HepG2 (cell line): ENCODE measurements around the gene PARD3. TPM values are rescaled to one million over a fixed set of nuclear protein-coding genes. Genes with fewer than 3 reads are reported as not detected.

Experiments
- ATAC-seq: fragments of 200-7000 bp; cut with Tn5 transposase; 3 replicates; pipeline ENCODE4 v1.9.1; 2020; ENCODE audit warnings: mild to moderate bottlenecking, moderate library complexity
- BruUV-seq: library from RNA; stranded (reverse); fragments of 400-500 nt; replicated peaks from 2 replicates; lab custom pipeline; 2021; lab: Mats Ljungman, UMichigan
- CTCF ChIA-PET: fragments of 300-600 bp; formaldehyde crosslinking; extraction: SDS; loops from one replicate; lab custom pipeline; 2021; ENCODE audit warnings: low total read pairs, inconsistent platforms, low intra/inter-chr PET ratio; lab: Yijun Ruan, JAX
- POLR2A ChIA-PET: fragments of 350-600 bp; sonication (Branson Sonifier 250); formaldehyde crosslinking; loops from one replicate; lab custom pipeline; 2020; ENCODE audit warnings: antibody characterized with exemption, inconsistent platforms; lab: Yijun Ruan, JAX
- DNase-seq: peaks from one replicate; pipeline ENCODE4 v3.0.0-alpha.2; 2015; ENCODE audit warnings: low spot score
- FAIRE-seq: peaks from 3 replicates; lab custom pipeline; 2011; peaks lifted over from hg19 to GRCh38; lab: Jason Lieb, UNC
- H2AFZ ChIP-seq: one replicate; pipeline ENCODE4 v1.6.1; 2011; ENCODE audit warnings: low read length, inconsistent platforms
- H3K27ac ChIP-seq: fragments of 300-600 bp; 3 replicates; pipeline ENCODE4 v1.8.0; 2011; ENCODE audit warnings: mixed run types, mild to moderate bottlenecking, mixed read lengths, low read length, inconsistent platforms; ENCODE audit not compliant: insufficient read depth; ENCODE audit errors: extremely low read length
- H3K27me3 ChIP-seq, 2 experiments: fragments of 200-600 bp in 1 of 2; 2 replicates in 1 of 2; 3 replicates in 1 of 2; pipeline versions ENCODE4 v1.6.0 to v1.8.0; 2011; ENCODE audit warnings: low read length in 2 of 2, mild to moderate bottlenecking in 2 of 2, moderate library complexity in 2 of 2, inconsistent platforms in 1 of 2; ENCODE audit not compliant: insufficient read depth in 2 of 2, control insufficient read depth in 1 of 2
- H3K36me3 ChIP-seq, 2 experiments: fragments of 200-600 bp in 1 of 2; replicated peaks in 1 of 2; 2 replicates in 1 of 2; 3 replicates in 1 of 2; pipeline versions ENCODE4 v1.5.1 to v1.8.0; 2011; ENCODE audit warnings: low read length in 2 of 2, inconsistent platforms in 1 of 2; ENCODE audit not compliant: insufficient read depth in 2 of 2, control insufficient read depth in 1 of 2
- H3K4me1 ChIP-seq: 2 replicates; pipeline ENCODE4 v1.5.1; 2012; ENCODE audit warnings: low read length, inconsistent platforms; ENCODE audit not compliant: insufficient read depth
- H3K4me2 ChIP-seq: 2 replicates; pipeline ENCODE4 v1.6.0; 2011; ENCODE audit warnings: low read depth, low read length, inconsistent platforms
- H3K4me3 ChIP-seq, 3 experiments: fragments of 200-600 bp in 1 of 3; sonication (generic), shearing (Covaris generic) in 1 of 3; replicated peaks in 1 of 3; 2 replicates each; pipeline ENCODE4 v1.5.1; 2011 to 2016; ENCODE audit warnings: low read length in 3 of 3, inconsistent platforms in 2 of 3, low read depth in 2 of 3, mild to moderate bottlenecking in 2 of 3, control low read depth in 1 of 3, mixed read lengths in 1 of 3; ENCODE audit not compliant: insufficient read depth in 1 of 3
- H3K79me2 ChIP-seq: one replicate; pipeline ENCODE4 v1.6.1; 2011; ENCODE audit warnings: low read length, inconsistent platforms; ENCODE audit not compliant: insufficient read depth
- H3K9ac ChIP-seq: 2 replicates; pipeline ENCODE4 v1.6.0; 2011; ENCODE audit warnings: mild to moderate bottlenecking, low read depth, low read length, inconsistent platforms; ENCODE audit not compliant: insufficient read depth
- H3K9me3 ChIP-seq: 2 replicates; pipeline ENCODE4 v1.5.1; 2012; ENCODE audit warnings: mild to moderate bottlenecking, low read length
- H4K20me1 ChIP-seq: 2 replicates; pipeline ENCODE4 v1.6.0; 2011; ENCODE audit warnings: inconsistent platforms, mild to moderate bottlenecking, low read length, moderate library complexity; ENCODE audit not compliant: insufficient read depth
- KDM1A ChIP-seq: IDR thresholded peaks from 2 replicates; pipeline ENCODE4 v1.6.1; 2016; ENCODE audit warnings: missing compliant biosample characterization
- MED8 ChIP-seq: sonication (generic); formaldehyde crosslinking; IDR thresholded peaks from 2 replicates; pipeline ENCODE4 v1.8.1; 2023; ENCODE audit warnings: mild to moderate bottlenecking, missing genetic modification reagents; ENCODE audit not compliant: insufficient replicate concordance
- PAWR ChIP-seq: sonication (generic); formaldehyde crosslinking; IDR thresholded peaks from 2 replicates; pipeline ENCODE4 v1.4.0; 2020; ENCODE audit warnings: missing genetic modification reagents, mild to moderate bottlenecking, borderline replicate concordance
- ZBTB21 ChIP-seq: sonication (generic); formaldehyde crosslinking; IDR thresholded peaks from 2 replicates; pipeline ENCODE4 v1.4.0; 2020; ENCODE audit warnings: missing genetic modification reagents
- ZFP1 ChIP-seq: IDR thresholded peaks from 2 replicates; pipeline ENCODE4 v1.6.1; 2016
- ZNF33A ChIP-seq: sonication (generic); formaldehyde crosslinking; IDR thresholded peaks from 2 replicates; pipeline ENCODE4 v1.5.1; 2020; ENCODE audit warnings: missing genetic modification reagents, mild to moderate bottlenecking, moderate library complexity, borderline replicate concordance
- WGBS: methylation state at CpG from one replicate; pipeline ENCODE4 v1.1.6; 2017; ENCODE audit warnings: low lambda C conversion rate; 5-methylcytosine and 5-hydroxymethylcytosine counted together
- in situ Hi-C: cut with HindIII; loops from 2 replicates; pipeline ENCODE4 v1.10.0; 2017; ENCODE audit warnings: low pct_unique_long_range_greater_than_20kb; ENCODE audit not compliant: extremely low pct_ligation_motif_present
- intact Hi-C: fragments of 100-400 bp; cut with micrococcal nuclease; formaldehyde crosslinking; loops from one replicate; pipeline ENCODE4 v1.10.0; 2022; ENCODE audit not compliant: unreplicated experiment
- polyA plus RNA-seq, 8 experiments: library from polyadenylated mRNA; depleted of rRNA in 3 of 8; stranded (reverse) in 7 of 8; unstranded in 1 of 8; fragments of >200 nt; fragmentation: Illumina TruSeq in 4 of 8; extraction: Trizol in 4 of 8; gene quantifications; 2 replicates each; pipeline versions ENCODE4 v1.2.1 to v1.2.3, GENCODE V29; 2011 to 2016; ENCODE audit warnings: low read depth in 4 of 8, missing spikeins in 1 of 8, mixed read lengths in 1 of 8; ENCODE audit not compliant: insufficient read depth in 1 of 8
- total RNA-seq, 5 experiments: library from RNA; depleted of rRNA; stranded (reverse); fragments of >200 nt; fragmentation: Illumina TruSeq; extraction: Trizol; gene quantifications; 2 replicates each; pipeline ENCODE4 v1.2.3, GENCODE V29; 2016; ENCODE audit warnings: low read depth in 1 of 5
- TF ChIP-seq, protein P1 (sequence below): conservative IDR thresholded peaks from 2 replicates; pipeline ENCODE4 v1.6.1; 2018; ENCODE audit warnings: missing genetic modification reagents
- TF ChIP-seq, protein P2 (sequence below): IDR thresholded peaks from 2 replicates; pipeline ENCODE4 v1.6.1; 2016; ENCODE audit warnings: mild to moderate bottlenecking
- TF ChIP-seq, protein P3 (sequence below): sonication (generic); formaldehyde crosslinking; IDR thresholded peaks from 2 replicates; pipeline ENCODE4 v1.8.0; 2022; ENCODE audit warnings: low read depth, missing genetic modification reagents
- TF ChIP-seq, protein P4 (sequence below): IDR thresholded peaks from 2 replicates; pipeline ENCODE4 v1.6.1; 2016; ENCODE audit warnings: missing compliant biosample characterization, missing genetic modification reagents, borderline replicate concordance
- TF ChIP-seq, protein P5 (sequence below): sonication (generic); formaldehyde crosslinking; IDR thresholded peaks from 2 replicates; pipeline ENCODE4 v1.9.0; 2021; ENCODE audit warnings: mild to moderate bottlenecking, missing genetic modification reagents

The PARD3 gene
- total and polyA plus RNA-seq, 2 of the 13 experiments (the other 11 are each of a cell fraction or from before 2014, with no cell fraction given): 40.9 to 60.0 TPM

DNA sequence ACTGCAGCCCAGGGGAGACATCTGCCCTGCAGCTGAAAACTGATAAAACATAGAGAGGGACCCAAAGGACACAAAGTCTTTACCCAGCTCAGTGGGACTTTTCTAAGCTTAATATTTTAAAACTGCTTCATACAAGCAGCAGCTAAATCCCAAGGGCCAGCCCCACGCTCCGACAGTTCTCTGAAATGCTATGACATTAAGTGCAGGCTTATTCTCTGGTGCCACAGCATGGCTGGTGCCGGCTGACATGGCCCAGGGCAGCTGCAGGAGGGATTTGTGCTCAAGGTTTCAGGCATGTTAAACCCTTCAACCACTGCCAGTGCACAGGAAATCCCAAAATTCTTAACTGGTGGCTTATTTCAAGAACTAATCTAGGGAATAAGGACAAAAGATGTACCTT, 170.9 kb downstream of the PARD3 start:
- FAIRE-seq: no peak
- no peak for TF ChIP-seq MED8 (CRISPR knock-in tag)
- no peak for TF ChIP-seq ZBTB21 (CRISPR knock-in tag)
- TF ChIP-seq ZNF33A (CRISPR knock-in tag): no peak
- TF ChIP-seq, protein P1, sequence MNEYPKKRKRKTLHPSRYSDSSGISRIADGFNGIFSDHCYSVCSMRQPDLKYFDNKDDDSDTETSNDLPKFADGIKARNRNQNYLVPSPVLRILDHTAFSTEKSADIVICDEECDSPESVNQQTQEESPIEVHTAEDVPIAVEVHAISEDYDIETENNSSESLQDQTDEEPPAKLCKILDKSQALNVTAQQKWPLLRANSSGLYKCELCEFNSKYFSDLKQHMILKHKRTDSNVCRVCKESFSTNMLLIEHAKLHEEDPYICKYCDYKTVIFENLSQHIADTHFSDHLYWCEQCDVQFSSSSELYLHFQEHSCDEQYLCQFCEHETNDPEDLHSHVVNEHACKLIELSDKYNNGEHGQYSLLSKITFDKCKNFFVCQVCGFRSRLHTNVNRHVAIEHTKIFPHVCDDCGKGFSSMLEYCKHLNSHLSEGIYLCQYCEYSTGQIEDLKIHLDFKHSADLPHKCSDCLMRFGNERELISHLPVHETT (CRISPR knock-in tag): no peak
- TF ChIP-seq, protein P2, sequence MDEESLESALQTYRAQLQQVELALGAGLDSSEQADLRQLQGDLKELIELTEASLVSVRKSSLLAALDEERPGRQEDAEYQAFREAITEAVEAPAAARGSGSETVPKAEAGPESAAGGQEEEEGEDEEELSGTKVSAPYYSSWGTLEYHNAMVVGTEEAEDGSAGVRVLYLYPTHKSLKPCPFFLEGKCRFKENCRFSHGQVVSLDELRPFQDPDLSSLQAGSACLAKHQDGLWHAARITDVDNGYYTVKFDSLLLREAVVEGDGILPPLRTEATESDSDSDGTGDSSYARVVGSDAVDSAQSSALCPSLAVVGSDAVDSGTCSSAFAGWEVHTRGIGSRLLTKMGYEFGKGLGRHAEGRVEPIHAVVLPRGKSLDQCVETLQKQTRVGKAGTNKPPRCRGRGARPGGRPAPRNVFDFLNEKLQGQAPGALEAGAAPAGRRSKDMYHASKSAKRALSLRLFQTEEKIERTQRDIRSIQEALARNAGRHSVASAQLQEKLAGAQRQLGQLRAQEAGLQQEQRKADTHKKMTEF: no peak
- no peak for TF ChIP-seq ZFP1
- TF ChIP-seq KDM1A: no peak
- TF ChIP-seq, protein P3, sequence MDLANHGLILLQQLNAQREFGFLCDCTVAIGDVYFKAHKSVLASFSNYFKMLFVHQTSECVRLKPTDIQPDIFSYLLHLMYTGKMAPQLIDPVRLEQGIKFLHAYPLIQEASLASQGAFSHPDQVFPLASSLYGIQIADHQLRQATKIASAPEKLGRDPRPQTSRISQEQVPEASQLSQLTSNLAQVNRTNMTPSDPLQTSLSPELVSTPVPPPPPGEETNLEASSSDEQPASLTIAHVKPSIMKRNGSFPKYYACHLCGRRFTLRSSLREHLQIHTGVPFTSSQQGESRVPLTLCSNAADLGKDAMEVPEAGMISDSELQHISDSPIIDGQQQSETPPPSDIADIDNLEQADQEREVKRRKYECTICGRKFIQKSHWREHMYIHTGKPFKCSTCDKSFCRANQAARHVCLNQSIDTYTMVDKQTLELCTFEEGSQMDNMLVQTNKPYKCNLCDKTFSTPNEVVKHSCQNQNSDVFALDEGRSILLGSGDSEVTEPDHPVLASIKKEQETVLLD: no peak
- no peak for TF ChIP-seq PAWR
- TF ChIP-seq, protein P4, sequence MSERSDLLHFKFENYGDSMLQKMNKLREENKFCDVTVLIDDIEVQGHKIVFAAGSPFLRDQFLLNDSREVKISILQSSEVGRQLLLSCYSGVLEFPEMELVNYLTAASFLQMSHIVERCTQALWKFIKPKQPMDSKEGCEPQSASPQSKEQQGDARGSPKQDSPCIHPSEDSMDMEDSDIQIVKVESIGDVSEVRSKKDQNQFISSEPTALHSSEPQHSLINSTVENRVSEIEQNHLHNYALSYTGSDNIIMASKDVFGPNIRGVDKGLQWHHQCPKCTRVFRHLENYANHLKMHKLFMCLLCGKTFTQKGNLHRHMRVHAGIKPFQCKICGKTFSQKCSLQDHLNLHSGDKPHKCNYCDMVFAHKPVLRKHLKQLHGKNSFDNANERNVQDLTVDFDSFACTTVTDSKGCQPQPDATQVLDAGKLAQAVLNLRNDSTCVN (CRISPR knock-in tag): no peak
- TF ChIP-seq, protein P5, sequence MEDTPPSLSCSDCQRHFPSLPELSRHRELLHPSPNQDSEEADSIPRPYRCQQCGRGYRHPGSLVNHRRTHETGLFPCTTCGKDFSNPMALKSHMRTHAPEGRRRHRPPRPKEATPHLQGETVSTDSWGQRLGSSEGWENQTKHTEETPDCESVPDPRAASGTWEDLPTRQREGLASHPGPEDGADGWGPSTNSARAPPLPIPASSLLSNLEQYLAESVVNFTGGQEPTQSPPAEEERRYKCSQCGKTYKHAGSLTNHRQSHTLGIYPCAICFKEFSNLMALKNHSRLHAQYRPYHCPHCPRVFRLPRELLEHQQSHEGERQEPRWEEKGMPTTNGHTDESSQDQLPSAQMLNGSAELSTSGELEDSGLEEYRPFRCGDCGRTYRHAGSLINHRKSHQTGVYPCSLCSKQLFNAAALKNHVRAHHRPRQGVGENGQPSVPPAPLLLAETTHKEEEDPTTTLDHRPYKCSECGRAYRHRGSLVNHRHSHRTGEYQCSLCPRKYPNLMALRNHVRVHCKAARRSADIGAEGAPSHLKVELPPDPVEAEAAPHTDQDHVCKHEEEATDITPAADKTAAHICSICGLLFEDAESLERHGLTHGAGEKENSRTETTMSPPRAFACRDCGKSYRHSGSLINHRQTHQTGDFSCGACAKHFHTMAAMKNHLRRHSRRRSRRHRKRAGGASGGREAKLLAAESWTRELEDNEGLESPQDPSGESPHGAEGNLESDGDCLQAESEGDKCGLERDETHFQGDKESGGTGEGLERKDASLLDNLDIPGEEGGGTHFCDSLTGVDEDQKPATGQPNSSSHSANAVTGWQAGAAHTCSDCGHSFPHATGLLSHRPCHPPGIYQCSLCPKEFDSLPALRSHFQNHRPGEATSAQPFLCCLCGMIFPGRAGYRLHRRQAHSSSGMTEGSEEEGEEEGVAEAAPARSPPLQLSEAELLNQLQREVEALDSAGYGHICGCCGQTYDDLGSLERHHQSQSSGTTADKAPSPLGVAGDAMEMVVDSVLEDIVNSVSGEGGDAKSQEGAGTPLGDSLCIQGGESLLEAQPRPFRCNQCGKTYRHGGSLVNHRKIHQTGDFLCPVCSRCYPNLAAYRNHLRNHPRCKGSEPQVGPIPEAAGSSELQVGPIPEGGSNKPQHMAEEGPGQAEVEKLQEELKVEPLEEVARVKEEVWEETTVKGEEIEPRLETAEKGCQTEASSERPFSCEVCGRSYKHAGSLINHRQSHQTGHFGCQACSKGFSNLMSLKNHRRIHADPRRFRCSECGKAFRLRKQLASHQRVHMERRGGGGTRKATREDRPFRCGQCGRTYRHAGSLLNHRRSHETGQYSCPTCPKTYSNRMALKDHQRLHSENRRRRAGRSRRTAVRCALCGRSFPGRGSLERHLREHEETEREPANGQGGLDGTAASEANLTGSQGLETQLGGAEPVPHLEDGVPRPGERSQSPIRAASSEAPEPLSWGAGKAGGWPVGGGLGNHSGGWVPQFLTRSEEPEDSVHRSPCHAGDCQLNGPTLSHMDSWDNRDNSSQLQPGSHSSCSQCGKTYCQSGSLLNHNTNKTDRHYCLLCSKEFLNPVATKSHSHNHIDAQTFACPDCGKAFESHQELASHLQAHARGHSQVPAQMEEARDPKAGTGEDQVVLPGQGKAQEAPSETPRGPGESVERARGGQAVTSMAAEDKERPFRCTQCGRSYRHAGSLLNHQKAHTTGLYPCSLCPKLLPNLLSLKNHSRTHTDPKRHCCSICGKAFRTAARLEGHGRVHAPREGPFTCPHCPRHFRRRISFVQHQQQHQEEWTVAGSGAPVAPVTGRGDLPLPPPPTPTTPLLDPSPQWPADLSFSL (CRISPR knock-in tag): no peak

More for the DNA sequence above, 170.9 kb downstream of the PARD3 start:
- ChIA-PET POLR2A (no interaction called here), CTCF (no interaction called here)
- peaks cover 16% of the 10 kb centered on the region for H3K4me1 ChIP-seq
- H3K27ac ChIP-seq: no peak overlapping the region
- H3K36me3 ChIP-seq: no peaks in the 10 kb centered on the region
- no peak overlapping the region for H3K4me2 ChIP-seq
- no peaks in the 10 kb centered on the region for H3K9me3 ChIP-seq
- peaks cover 11% of the 10 kb centered on the region for H4K20me1 ChIP-seq
- H3K27me3 ChIP-seq: no peaks in the 10 kb centered on the region
- ATAC-seq (no peak), DNase-seq (no peak)
- in situ Hi-C loops (loop anchor here (25.0 kb wide), 2 partner anchors 507 to 1307 kb away; partner anchors contain the start of gene NRP1), intact Hi-C loops (no loop called here)
- peaks cover 20% of the 10 kb centered on the region for H3K79me2 ChIP-seq
- 100% methylated on average over 3 of the region's 3 CpGs for WGBS
- no peak overlapping the region for H3K4me3 ChIP-seq
- no peak overlapping the region for H2AFZ ChIP-seq
- H3K9ac ChIP-seq: no peak overlapping the region
- no TSS peak for BruUV-seq
